KBM-7 (cell line): ENCODE data around the gene LIN37.

Experiments
- DNase-seq: peaks from one replicate; pipeline ENCODE4 v3.0.0-alpha.2; 2015
- in situ Hi-C: fragments of 300-500 bp; cut with MboI; formaldehyde crosslinking; loops from 2 replicates; pipeline ENCODE4 v1.14.3; 2020; ENCODE audit warnings: low sequenced_read_pairs, low pct_unique_long_range_greater_than_20kb, mixed read lengths

The LIN37 gene

GRCh38 chr19:35745328-35746086 lies 2.9 kb upstream of the LIN37 start, which contains the start of the genes PSENEN and U2AF1L4:
Gene PSENEN (plus strand): TSS chr19:35745651. CDS start chr19:35745931, 280 bp downstream.
Gene U2AF1L4 (minus strand): TSS chr19:35745418. CDS start chr19:35745391, 27 bp downstream.
- in situ Hi-C loops, result no loop called here
- peak; percentile 99 for DNase-seq

GRCh38 chr19:35746087-35746462 lies 2.3 kb upstream of the LIN37 start:
- in situ Hi-C loops, result no loop called here
- DNase-seq, result no peak

GRCh38 chr19:35746531-35746930 lies 1.8 kb upstream of the LIN37 start:
- DNase-seq, result no peak
- in situ Hi-C loops, result no loop called here

GRCh38 chr19:35750167-35750566 lies 1.8 kb downstream of the LIN37 start:
- DNase-seq, result no peak
- in situ Hi-C loops, result no loop called here

- DNase-seq, result no peak
- in situ Hi-C loops, result no loop called here
Measured at GRCh38 chr19:35751839-35752745, 3.7 kb downstream of the LIN37 start.

- in situ Hi-C loops, result no loop called here
- DNase-seq, result no peak
Measured at GRCh38 chr19:35752746-35753350, 4.5 kb downstream of the LIN37 start.

GRCh38 chr19:35753634-35754369 lies 5.4 kb downstream of the LIN37 start:
- no peak for DNase-seq
- in situ Hi-C loops, result no loop called here

- DNase-seq, result no peak
- in situ Hi-C loops, result no loop called here
Measured at GRCh38 chr19:35754370-35755130, 6.2 kb downstream of the LIN37 start.

GRCh38 chr19:35755131-35755549 lies 6.8 kb downstream of the LIN37 start:
- in situ Hi-C loops, result no loop called here
- no peak for DNase-seq

- in situ Hi-C loops, result no loop called here
- no peak for DNase-seq
Measured at GRCh38 chr19:35755550-35756376, 7.4 kb downstream of the LIN37 start.

- DNase-seq, result no peak
- in situ Hi-C loops, result no loop called here
Measured at GRCh38 chr19:35756377-35757230, 8.2 kb downstream of the LIN37 start, which contains the start of gene HSPB6. Gene HSPB6 (minus strand): TSS chr19:35757029. CDS start chr19:35757008, 21 bp downstream.

- in situ Hi-C loops, result no loop called here
- DNase-seq, result no peak
Measured at GRCh38 chr19:35757231-35757748, 8.9 kb downstream of the LIN37 start.

GRCh38 chr19:35757749-35758608 lies 9.6 kb downstream of the LIN37 start, which contains the start of gene PROSER3:
Gene PROSER3 (plus strand): TSS chr19:35758176. CDS start chr19:35758216, 40 bp downstream.
- in situ Hi-C loops, result no loop called here
- peak; percentile 100 for DNase-seq

- no peak for DNase-seq
- in situ Hi-C loops, result no loop called here
Measured at GRCh38 chr19:35759697-35760096, 11.3 kb downstream of the LIN37 start.

GRCh38 chr19:35760711-35761349 lies 12.5 kb downstream of the LIN37 start:
- no peak for DNase-seq
- in situ Hi-C loops, result no loop called here
